Aorta (tissue), 5 donors: ENCODE results near the gene VASH1. TPM values are rescaled to one million over a fixed set of nuclear protein-coding genes. Genes with fewer than 3 reads are reported as not detected.

Experiments used
- ATAC-seq: fragments of 200-7000 bp; cut with Tn5 transposase; one replicate; pipeline ENCODE4 v1.9.1; 2022; ENCODE audit warnings: moderate library complexity; ENCODE audit not compliant: low FRiP score
- DNase-seq, 2 donors: peaks; one replicate each; pipeline ENCODE4 v3.0.0-alpha.2; 2020
- H3K27ac ChIP-seq, 2 donors: one replicate each; pipeline ENCODE4 v1.5.1; 2013; ENCODE audit warnings: low read length in 2 of 2, mild to moderate bottlenecking in 2 of 2, moderate library complexity in 2 of 2, control low read depth in 1 of 2, inconsistent platforms in 1 of 2, low read depth in 1 of 2
- H3K27me3 ChIP-seq, 2 donors: one replicate each; pipeline ENCODE4 v1.6.1; 2013; ENCODE audit warnings: control low read depth in 1 of 2, low read length in 1 of 2, mild to moderate bottlenecking in 1 of 2, moderate library complexity in 1 of 2; ENCODE audit not compliant: insufficient read depth in 2 of 2, control insufficient read depth in 1 of 2
- H3K36me3 ChIP-seq, 2 donors: one replicate each; pipeline ENCODE4 v1.6.1; 2013; ENCODE audit warnings: control low read depth in 1 of 2, low read length in 1 of 2, mild to moderate bottlenecking in 1 of 2; ENCODE audit not compliant: insufficient read depth in 2 of 2, control insufficient read depth in 1 of 2
- H3K4me1 ChIP-seq, 2 donors: one replicate each; pipeline ENCODE4 v1.6.1; 2013; ENCODE audit warnings: low read length in 2 of 2, control low read depth in 1 of 2, mild to moderate bottlenecking in 1 of 2, moderate library complexity in 1 of 2; ENCODE audit not compliant: insufficient read depth in 2 of 2, control insufficient read depth in 1 of 2
- H3K4me3 ChIP-seq, 2 donors: one replicate each; pipeline ENCODE4 v1.5.1; 2013; ENCODE audit warnings: low read length in 2 of 2, control low read depth in 1 of 2, mild to moderate bottlenecking in 1 of 2
- H3K9me3 ChIP-seq: one replicate; pipeline ENCODE4 v1.6.1; 2013; ENCODE audit warnings: mild to moderate bottlenecking, low read length; ENCODE audit not compliant: control insufficient read depth
- WGBS, 2 donors: extraction: QIAGEN DNeasy Blood & Tissue Kit; methylation state at CpG; one replicate each; pipeline ENCODE4 v1.1.7; 2013; 5-methylcytosine and 5-hydroxymethylcytosine counted together
- intact Hi-C, 2 donors: fragments of 100-400 bp; cut with DNase I; formaldehyde crosslinking; loops; one replicate each; pipeline versions ENCODE4 v1.14.2 to v1.15.0; 2022
- polyA plus RNA-seq, 2 donors: library from polyadenylated mRNA; stranded (reverse); fragments of 200-250 nt; gene quantifications; one replicate each; pipeline ENCODE4 v1.2.3, GENCODE V29; 2013
- total RNA-seq, 2 donors: library from RNA; stranded (reverse); fragmentation: NEBNext Ultra II Directional; extraction: Animal tissue kit (Norgen Biotek cat#: 25700); gene quantifications; one replicate each; pipeline ENCODE4 v1.2.1, GENCODE V29; 2021
- donor health status: healthy with polysubstance abuse.
- donor health status: Bipolar disorder and iron deficiency.
- donor health status: DM: no; HTN: no; CAD: no.
- donor health status: DM: no; HTN: no; CAD: no.
- donor health status: DM: yes; HTN: yes; CAD: no.

Gene VASH1
- total and polyA plus RNA-seq, 4 donors, result 13.6 to 42.7 (median 21.5) TPM

- H3K4me3 ChIP-seq, result no peak overlapping the region
- WGBS, 2 donors, result 89% methylated on average over 7 of the region's 7 CpGs
Measured at GRCh38 chr14:76779221-76780057, 18.2 kb downstream of the VASH1 start.

GRCh38 chr14:76780058-76780345 lies 18.7 kb downstream of the VASH1 start:
- ATAC-seq, result no peak
- 87 to 96% methylated on average over 2 of the region's 2 CpGs for WGBS, 2 donors
- no peaks in the 10 kb centered on the region for H3K27me3 ChIP-seq
- no peak overlapping the region for H3K27ac ChIP-seq
- DNase-seq, result peak in 1 of 2 donors; percentile 34
- H3K4me1 ChIP-seq, result no peaks in the 10 kb centered on the region
- no peaks in the 10 kb centered on the region for H3K9me3 ChIP-seq
- intact Hi-C loops, result no loop called here
- H3K36me3 ChIP-seq, result no peaks in the 10 kb centered on the region
- no peak overlapping the region for H3K4me3 ChIP-seq

More at GRCh38 chr14:76779221-76780057, 18.2 kb downstream of the VASH1 start:
- no peak overlapping the region for H3K27ac ChIP-seq
- DNase-seq (peak in 1 of 2 donors; percentile 55), ATAC-seq (no peak)
- H3K9me3 ChIP-seq, result no peaks in the 10 kb centered on the region
- no peaks in the 10 kb centered on the region for H3K36me3 ChIP-seq
- H3K27me3 ChIP-seq, result no peaks in the 10 kb centered on the region
- no peaks in the 10 kb centered on the region for H3K4me1 ChIP-seq
- intact Hi-C loops, result no loop called here

DNA sequence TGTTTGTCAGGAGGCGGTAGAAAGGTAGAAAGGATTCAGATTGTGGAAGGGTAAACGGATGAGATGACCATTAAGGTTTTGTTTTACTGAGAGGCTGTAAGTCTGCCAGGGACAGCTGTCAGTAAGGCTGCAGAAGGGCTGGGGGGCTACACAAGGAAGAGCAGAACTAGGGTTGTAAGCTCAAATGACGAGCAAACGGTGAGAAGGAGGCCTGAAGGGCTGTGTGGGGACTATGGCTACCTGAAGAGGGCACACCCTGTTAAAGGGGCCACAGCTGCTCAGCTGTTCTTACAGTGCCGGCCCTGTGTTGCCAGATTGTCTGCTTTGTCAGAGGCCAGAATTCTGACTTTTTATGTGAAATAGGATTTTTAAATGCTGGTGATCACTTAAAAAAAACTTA lies 19.1 kb downstream of the VASH1 start:
- no peak overlapping the region for H3K27ac ChIP-seq

GRCh38 chr14:76780875-76781647 lies 19.8 kb downstream of the VASH1 start:
- H3K27me3 ChIP-seq, result no peaks in the 10 kb centered on the region
- ATAC-seq (no peak), DNase-seq (peak; percentile 41 to 53)
- H3K4me1 ChIP-seq, result peaks cover 0 to 3% of the 10 kb centered on the region in 2 donors
- WGBS, 2 donors, result 65 to 70% methylated on average over 11 of the region's 11 CpGs
- no peak overlapping the region for H3K4me3 ChIP-seq
- no peaks in the 10 kb centered on the region for H3K36me3 ChIP-seq
- H3K27ac ChIP-seq, result peak overlapping the region in 1 of 2 donors; percentile 16
- intact Hi-C loops, result no loop called here
- no peaks in the 10 kb centered on the region for H3K9me3 ChIP-seq

More for the DNA sequence above, 19.1 kb downstream of the VASH1 start:
- WGBS, 2 donors, result 61% methylated on average over 5 of the region's 5 CpGs
- ATAC-seq, result no peak
- no peaks in the 10 kb centered on the region for H3K36me3 ChIP-seq
- H3K27me3 ChIP-seq, result no peaks in the 10 kb centered on the region
- intact Hi-C loops, result no loop called here
- DNase-seq, result no peak
- no peak overlapping the region for H3K4me3 ChIP-seq
- H3K9me3 ChIP-seq, result no peaks in the 10 kb centered on the region
- H3K4me1 ChIP-seq, result no peaks in the 10 kb centered on the region

DNA sequence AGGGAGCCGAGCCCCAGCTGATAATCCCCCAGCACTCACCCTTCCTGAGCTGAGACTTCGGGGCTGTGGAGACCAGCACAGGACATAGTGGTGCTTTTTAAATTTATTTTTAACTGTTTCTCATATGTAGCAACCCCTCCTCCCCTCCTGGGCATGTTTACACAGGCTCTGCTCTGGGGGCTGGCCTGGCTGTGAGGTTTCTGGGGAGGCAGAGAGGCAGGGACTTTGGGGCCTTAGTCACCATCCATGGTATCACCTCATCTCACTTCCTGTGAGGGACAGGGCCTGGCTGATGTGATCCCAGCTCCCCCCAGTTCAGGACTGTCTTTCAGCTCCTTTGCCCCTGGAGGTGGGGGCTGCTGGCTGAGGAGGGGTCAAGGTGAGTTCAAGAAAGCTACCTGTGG lies 20.4 kb downstream of the VASH1 start:
- Histone ChIP-seq H3K27me3 (no peaks in the 10 kb centered on the region), H3K4me3 (no peak overlapping the region), H3K27ac (no peak overlapping the region), H3K9me3 (no peaks in the 10 kb centered on the region), H3K4me1 (peaks cover 0 to 3% of the 10 kb centered on the region in 2 donors), H3K36me3 (no peaks in the 10 kb centered on the region)
- WGBS, 2 donors, result 67 to 73% methylated on average over 2 of the region's 2 CpGs
- intact Hi-C loops, result no loop called here
- DNase-seq, result peak in 1 of 2 donors; percentile 51
- ATAC-seq, result no peak

DNA sequence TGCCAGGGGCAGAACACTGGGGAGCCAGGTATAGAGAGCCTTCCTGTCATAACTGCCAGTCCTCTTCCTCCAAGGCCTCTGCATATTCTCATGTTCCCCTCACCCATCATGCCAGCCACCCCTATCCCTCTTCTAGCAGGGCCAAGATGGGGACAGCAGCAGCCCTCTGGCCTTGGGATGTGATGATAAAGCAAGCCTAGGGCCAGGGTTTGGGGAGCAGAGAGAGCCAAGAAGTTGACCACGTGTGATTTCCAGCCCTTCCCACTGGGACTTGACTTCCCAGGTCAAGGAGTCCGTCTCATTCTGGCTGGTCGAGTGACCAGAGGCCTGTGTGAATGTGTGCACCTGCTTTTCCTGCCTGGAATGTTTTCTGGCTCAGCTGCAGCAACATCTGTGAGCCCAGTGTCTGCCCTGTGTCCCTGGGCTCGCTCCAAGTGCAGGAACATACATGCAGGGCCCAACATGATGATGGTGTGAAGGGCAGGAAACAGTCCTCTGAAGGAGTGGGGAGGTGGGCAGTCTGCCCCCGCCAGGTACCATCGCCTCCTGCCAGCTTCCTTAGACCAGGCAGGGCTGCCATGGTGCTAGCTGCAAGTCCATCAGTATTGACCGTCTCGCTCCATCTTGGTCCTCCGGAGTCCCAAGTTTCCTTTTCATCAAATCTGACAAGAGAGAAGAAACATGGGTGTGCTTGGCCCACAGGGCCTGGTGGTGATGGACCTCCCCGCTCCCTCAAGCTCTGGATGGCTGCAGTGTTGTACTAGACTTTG lies 21.0 kb downstream of the VASH1 start:
- no peak overlapping the region for H3K4me3 ChIP-seq
- peaks cover 0 to 3% of the 10 kb centered on the region in 2 donors for H3K4me1 ChIP-seq
- intact Hi-C loops, result no loop called here
- peak overlapping the region in 1 of 2 donors; percentile 47 for H3K27ac ChIP-seq
- H3K36me3 ChIP-seq, result no peaks in the 10 kb centered on the region
- ATAC-seq (no peak), DNase-seq (peak in 1 of 2 donors; percentile 68)
- 71 to 73% methylated on average over 10 of the region's 10 CpGs for WGBS, 2 donors
- no peaks in the 10 kb centered on the region for H3K27me3 ChIP-seq
- H3K9me3 ChIP-seq, result no peaks in the 10 kb centered on the region

DNA sequence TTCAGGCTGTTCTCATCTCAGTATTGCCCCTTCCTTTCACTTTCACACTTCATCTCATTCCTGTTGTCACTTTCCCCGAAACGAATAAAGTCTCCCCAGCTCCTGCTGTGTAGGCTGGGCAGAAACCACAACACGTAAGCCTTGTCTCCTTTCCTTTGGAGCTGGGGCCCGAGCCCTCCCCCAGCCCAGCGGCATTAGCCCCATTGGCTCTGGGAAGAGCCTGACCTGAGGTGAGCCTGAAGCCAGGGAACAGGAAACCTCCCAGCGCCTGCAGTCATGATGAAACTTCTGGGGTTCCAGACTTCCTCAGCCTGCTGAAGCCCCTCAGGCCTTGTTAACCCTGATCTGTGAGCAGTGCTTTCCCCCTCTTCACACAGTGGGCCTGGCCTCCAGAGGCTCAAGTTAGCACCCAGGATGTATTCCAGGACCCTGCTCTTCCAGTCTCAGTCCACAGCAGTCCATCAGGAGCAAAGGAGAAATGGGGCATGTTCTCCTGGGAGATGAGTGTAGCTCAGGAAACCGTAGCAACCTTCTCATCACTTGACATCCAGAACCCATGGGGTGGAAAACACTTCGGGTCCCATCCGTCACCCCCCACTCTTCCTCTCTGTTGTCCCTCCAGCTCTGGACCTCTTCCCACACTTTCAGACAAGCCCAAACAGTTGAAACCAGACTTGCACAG lies 21.8 kb downstream of the VASH1 start:
- DNase-seq (peak in 1 of 2 donors; percentile 65), ATAC-seq (no peak)
- 25% methylated on average over 9 of the region's 9 CpGs for WGBS, 2 donors
- Histone ChIP-seq H3K36me3 (no peaks in the 10 kb centered on the region), H3K4me3 (no peak overlapping the region), H3K4me1 (peaks cover 0 to 3% of the 10 kb centered on the region in 2 donors), H3K27me3 (no peaks in the 10 kb centered on the region), H3K9me3 (no peaks in the 10 kb centered on the region), H3K27ac (peak overlapping the region in 1 of 2 donors; percentile 47)
- intact Hi-C loops, result no loop called here

DNA sequence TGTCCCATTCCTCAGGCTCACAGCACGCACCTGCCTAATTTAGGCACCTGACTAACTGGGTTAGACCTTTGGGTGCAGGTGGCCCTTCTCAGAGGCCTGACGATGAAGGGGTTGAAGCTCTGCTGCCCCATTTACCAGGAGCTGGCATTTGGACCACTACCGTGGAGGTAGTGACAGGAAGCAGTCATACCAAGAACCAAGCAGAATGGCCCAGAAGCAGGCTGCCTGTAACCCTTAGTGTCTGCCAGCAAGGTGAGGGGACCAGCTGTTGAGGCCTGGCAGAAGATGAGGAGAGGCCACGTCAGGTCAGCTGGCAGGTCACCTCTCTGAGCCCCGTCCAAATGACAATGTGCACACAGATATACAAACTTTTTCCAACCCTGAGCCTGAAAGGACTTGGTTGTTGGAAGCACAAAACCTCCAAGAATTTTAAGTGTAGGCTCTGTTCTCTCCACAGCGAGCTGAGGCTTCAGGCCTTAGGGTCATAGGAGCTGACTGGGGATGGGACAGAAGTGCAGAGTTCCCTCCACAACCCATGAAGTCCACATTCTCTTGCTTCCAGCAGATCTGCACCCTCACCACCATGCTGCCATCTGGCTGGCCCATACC lies 23.1 kb downstream of the VASH1 start:
- WGBS, 2 donors, result 66 to 71% methylated on average over 6 of the region's 6 CpGs
- H3K27me3 ChIP-seq, result no peaks in the 10 kb centered on the region
- H3K4me1 ChIP-seq, result peaks cover 0 to 3% of the 10 kb centered on the region in 2 donors
- intact Hi-C loops, result loop anchor here in 1 of 2 donors (2.0 kb wide), 1 partner anchor 74 kb away; no protein-coding TSS in a partner anchor
- peak overlapping the region in 1 of 2 donors; percentile 44 for H3K27ac ChIP-seq
- ATAC-seq (no peak), DNase-seq (peak in 1 of 2 donors; percentile 62)
- H3K9me3 ChIP-seq, result no peaks in the 10 kb centered on the region
- H3K36me3 ChIP-seq, result no peaks in the 10 kb centered on the region
- H3K4me3 ChIP-seq, result no peak overlapping the region
